ENCODE data around the gene ATF4.

Gene ATF4

GRCh38 chr22:39520226-39521105, at the start of gene ATF4:
TSS of gene ATF4 (plus strand) at chr22:39520562. CDS start at chr22:39521446, 884 bp downstream.
- peak; percentile 86 for DNase-seq

- no peak for DNase-seq
These were observed 48.8 kb upstream of the ATF4 start for GRCh38 chr22:39471381-39472141.

GRCh38 chr22:39472570-39473556, 47.5 kb upstream of the ATF4 start:
- DNase-seq, result no peak

- no peak for DNase-seq
These were observed 46.5 kb upstream of the ATF4 start for GRCh38 chr22:39473851-39474250.

- no peak for DNase-seq
These were observed 45.8 kb upstream of the ATF4 start for GRCh38 chr22:39474351-39475111.

- DNase-seq, result no peak
These were observed 45.0 kb upstream of the ATF4 start for GRCh38 chr22:39475337-39475736.

GRCh38 chr22:39475902-39476301, 44.5 kb upstream of the ATF4 start:
- no peak for DNase-seq

GRCh38 chr22:39476664-39477063, 43.7 kb upstream of the ATF4 start:
- no peak for DNase-seq

GRCh38 chr22:39477542-39477941, 42.8 kb upstream of the ATF4 start:
- no peak for DNase-seq

- DNase-seq, result peak; percentile 12
These were observed 41.9 kb upstream of the ATF4 start for GRCh38 chr22:39478441-39478850.

- DNase-seq, result no peak
These were observed 41.1 kb upstream of the ATF4 start for GRCh38 chr22:39479254-39479653.

- no peak for DNase-seq
These were observed 39.8 kb upstream of the ATF4 start for GRCh38 chr22:39480557-39480956.

GRCh38 chr22:39481054-39481453, 39.3 kb upstream of the ATF4 start:
- DNase-seq, result no peak

- DNase-seq, result no peak
These were observed 38.8 kb upstream of the ATF4 start for GRCh38 chr22:39481595-39481994.

GRCh38 chr22:39482768-39483167, 37.6 kb upstream of the ATF4 start:
- no peak for DNase-seq

GRCh38 chr22:39486951-39487825, 33.2 kb upstream of the ATF4 start:
- DNase-seq, result no peak

GRCh38 chr22:39487826-39488520, 32.4 kb upstream of the ATF4 start:
- no peak for DNase-seq

GRCh38 chr22:39488563-39489083, 31.7 kb upstream of the ATF4 start:
- DNase-seq, result no peak

GRCh38 chr22:39489094-39490068, 31.0 kb upstream of the ATF4 start:
- DNase-seq, result no peak

Measured in stimulated activated CD4-positive, alpha-beta T cell treated with anti-CD3 and anti-CD28 coated beads, Interleukin-1b, Interleukin-23, amount 100 ng/mL, for 48 hours (primary cell).